GM06990 (cell line): ENCODE measurements around the gene ARHGAP22.
"Not testable (repeated sequence)": the region's sequence is repeated elsewhere in the genome, so short reads cannot be mapped to it uniquely, and the experiment has no call there.

ENCODE experiments used
- DNase-seq: peaks from one replicate; pipeline ENCODE4 v3.0.0-alpha.2; 2011; ENCODE audit not compliant: insufficient read length; ENCODE audit errors: extremely low read depth
- H3K27me3 ChIP-seq: replicated peaks from 2 replicates; pipeline ENCODE4 v1.6.0; 2011; ENCODE audit warnings: low read length; ENCODE audit not compliant: control insufficient read depth, insufficient read depth
- H3K36me3 ChIP-seq: 2 replicates; pipeline ENCODE4 v1.5.1; 2011; ENCODE audit warnings: low read length; ENCODE audit not compliant: control insufficient read depth, insufficient read depth
- H3K4me3 ChIP-seq: replicated peaks from 2 replicates; pipeline ENCODE4 v1.5.1; 2011; ENCODE audit warnings: low read depth, mild to moderate bottlenecking, control low read depth, low read length
- TF ChIP-seq, protein P1 (sequence below): IDR thresholded peaks from 2 replicates; pipeline ENCODE4 v1.5.1; 2011; ENCODE audit warnings: low read length, control low read depth, mild to moderate bottlenecking, inconsistent platforms; ENCODE audit not compliant: insufficient read depth, poor library complexity, severe bottlenecking

The ARHGAP22 gene

DNA sequence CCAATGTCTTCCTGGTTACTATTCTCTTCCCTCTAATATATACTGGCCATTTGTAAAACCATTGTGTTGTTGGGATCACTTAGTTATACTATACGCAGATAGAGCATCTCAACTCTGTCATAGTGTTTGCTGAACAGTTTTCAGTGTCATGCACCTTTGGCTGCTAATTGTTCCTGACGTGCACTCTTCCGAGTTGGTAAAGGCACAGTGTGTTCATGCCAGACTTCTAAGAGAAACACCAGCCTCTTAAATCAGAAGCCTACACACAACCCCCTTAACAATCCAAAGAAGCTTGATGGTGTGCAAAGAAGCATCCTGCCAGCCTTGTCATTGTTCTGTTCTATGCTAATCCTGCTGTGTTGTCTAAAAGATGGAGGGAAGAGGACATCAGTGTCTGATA is 167.3 kb downstream of the ARHGAP22 start:
- Histone ChIP-seq H3K27me3 (no peaks in the 10 kb centered on the region), H3K36me3 (no peaks in the 10 kb centered on the region; the same call in 1 of the 2 replicates), H3K4me3 (no peak overlapping the region)
- no peak for DNase-seq
- TF ChIP-seq, protein P1, sequence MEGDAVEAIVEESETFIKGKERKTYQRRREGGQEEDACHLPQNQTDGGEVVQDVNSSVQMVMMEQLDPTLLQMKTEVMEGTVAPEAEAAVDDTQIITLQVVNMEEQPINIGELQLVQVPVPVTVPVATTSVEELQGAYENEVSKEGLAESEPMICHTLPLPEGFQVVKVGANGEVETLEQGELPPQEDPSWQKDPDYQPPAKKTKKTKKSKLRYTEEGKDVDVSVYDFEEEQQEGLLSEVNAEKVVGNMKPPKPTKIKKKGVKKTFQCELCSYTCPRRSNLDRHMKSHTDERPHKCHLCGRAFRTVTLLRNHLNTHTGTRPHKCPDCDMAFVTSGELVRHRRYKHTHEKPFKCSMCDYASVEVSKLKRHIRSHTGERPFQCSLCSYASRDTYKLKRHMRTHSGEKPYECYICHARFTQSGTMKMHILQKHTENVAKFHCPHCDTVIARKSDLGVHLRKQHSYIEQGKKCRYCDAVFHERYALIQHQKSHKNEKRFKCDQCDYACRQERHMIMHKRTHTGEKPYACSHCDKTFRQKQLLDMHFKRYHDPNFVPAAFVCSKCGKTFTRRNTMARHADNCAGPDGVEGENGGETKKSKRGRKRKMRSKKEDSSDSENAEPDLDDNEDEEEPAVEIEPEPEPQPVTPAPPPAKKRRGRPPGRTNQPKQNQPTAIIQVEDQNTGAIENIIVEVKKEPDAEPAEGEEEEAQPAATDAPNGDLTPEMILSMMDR: no peak

DNA sequence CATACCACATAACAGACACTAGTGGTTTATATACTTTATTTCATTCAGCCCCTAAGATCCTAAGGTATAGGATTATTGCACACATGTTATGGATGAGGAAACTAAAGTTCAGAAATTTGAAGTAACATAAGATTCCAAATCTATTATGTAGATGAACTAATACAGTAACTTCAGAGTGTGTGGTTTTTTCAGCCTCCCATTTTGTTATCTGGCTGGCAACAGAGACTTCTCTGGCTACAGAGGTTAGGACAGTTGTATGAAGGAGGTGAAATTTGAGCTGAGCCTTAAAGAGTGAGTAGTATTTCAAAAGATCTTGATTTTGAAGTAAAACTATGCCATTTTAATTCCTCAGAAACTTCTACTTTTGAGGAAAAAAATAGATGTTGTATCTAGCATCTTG is 173.0 kb downstream of the ARHGAP22 start:
- H3K27me3 ChIP-seq: no peaks in the 10 kb centered on the region
- H3K4me3 ChIP-seq: no peak overlapping the region
- TF ChIP-seq, protein P1: no peak
- H3K36me3 ChIP-seq: no peaks in the 10 kb centered on the region; the same call in 1 of the 2 replicates
- DNase-seq: no peak

DNA sequence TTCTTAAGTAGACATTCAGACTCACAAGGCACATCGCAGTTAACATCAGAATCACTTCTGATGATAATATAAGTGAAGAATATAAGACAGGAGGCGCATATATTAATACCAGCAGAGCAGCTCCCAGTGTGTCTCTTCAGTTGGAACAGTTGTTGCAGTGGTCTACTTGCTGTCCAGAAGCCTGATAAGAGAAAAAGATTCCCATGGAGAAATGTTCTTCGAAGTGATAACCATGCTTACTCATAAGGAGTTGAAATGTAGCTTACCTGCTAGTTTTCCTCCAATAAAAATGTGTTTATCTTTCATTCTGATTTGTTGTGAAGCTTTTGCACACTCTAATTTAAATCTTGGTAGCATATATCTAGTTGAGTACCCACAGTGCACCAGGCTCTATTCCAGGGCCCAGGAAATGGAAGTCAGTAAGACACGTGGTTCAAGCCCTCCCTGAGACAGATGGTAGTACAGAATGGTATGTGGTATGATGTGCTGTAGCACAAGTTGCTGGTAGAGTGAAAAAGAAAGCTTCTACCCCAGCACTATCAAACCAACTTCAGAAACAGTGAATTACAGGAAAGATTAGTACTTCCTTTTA is 174.4 kb downstream of the ARHGAP22 start:
- TF ChIP-seq, protein P1: no peak
- Histone ChIP-seq H3K36me3 (no peaks in the 10 kb centered on the region; the same call in 1 of the 2 replicates), H3K27me3 (no peaks in the 10 kb centered on the region), H3K4me3 (no peak overlapping the region)
- DNase-seq: no peak

DNA sequence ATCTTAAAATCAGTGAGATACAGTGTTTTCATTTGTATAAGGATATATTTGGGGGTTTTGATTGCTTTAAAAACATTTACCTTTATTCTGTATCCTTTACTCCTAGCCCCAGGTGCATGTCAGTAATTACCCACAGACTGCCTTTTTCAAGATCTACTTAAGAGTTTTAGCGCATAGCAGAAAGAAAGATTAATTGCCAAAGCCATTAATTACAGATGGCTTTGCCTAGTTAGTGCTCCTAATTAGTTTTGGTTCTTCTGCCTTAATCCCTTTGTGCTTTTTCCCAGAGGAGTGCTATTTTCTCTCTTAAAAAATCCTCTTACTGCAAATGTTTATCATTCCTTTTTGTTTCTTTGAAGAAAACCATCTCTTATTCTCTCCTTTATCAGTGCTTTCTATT is 175.6 kb downstream of the ARHGAP22 start:
- TF ChIP-seq, protein P1: no peak
- DNase-seq: no peak
- Histone ChIP-seq H3K4me3 (no peak overlapping the region), H3K27me3 (no peaks in the 10 kb centered on the region), H3K36me3 (no peaks in the 10 kb centered on the region)

DNA sequence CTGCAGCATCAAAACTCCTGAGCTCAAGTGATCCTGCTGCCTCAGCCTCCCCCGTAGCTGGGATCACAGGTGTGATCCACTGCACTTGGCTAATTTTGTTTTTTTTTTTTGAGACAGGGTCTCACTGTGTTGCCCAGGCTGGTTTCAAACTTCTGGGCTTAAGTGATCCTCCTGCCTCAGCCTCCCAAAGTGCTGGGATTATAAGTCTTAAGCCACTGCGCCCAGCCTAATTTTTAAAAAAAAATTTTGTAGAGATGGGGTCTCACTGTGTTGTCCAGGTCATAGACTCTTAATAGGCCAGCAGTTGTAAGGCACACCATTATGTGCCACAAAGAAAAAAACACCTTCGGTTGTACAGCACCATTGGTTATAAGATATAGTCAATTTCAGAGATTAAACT is 176.0 kb downstream of the ARHGAP22 start:
- DNase-seq: no peak
- H3K36me3 ChIP-seq: no peaks in the 10 kb centered on the region
- TF ChIP-seq, protein P1: no peak
- H3K4me3 ChIP-seq: no peak overlapping the region
- no peaks in the 10 kb centered on the region for H3K27me3 ChIP-seq

DNA sequence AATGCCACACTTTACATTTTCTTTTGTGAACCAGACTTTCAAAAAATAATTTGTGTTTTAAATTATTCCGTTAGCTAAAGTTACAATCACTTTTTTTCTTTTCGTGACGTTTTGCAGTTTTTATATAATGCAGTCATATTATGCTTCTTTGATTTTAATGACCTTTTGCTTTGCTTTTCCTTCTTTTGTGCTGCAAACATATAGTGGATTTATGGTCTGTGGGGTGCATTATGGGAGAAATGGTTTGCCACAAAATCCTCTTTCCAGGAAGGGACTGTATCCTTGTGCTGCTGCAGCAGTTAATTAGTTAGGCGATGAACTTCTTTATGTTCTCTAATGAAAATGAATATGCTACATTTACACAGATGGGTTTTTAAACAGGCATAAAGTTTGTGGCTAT is 181.0 kb downstream of the ARHGAP22 start:
- no peaks in the 10 kb centered on the region for H3K27me3 ChIP-seq
- no peak for DNase-seq
- H3K4me3 ChIP-seq: no peak overlapping the region
- TF ChIP-seq, protein P1: no peak
- H3K36me3 ChIP-seq: no peaks in the 10 kb centered on the region

DNA sequence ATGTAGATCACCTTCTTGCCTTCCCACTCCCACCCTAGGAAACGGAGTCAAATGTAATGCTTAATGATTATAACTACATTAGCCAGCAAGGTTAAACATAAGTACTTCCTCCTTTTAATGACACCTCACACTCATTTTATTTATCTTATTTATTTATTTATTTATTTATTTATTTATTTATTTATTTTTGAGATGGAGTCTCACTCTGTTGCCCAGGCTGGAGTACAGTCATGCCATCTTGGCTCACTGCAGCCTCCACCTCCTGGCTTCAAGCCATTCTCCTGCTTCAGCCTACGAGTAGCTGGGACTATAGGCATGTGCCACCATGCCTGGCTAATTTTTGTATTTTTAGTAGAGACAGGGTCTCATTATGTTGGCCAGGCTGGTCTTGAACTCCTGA is 183.0 kb downstream of the ARHGAP22 start:
- H3K27me3 ChIP-seq, H3K36me3 ChIP-seq, H3K4me3 ChIP-seq, DNase-seq: not testable (repeated sequence)
